GM19395 (cell line): ENCODE data around the gene ZMPSTE24.
"Not testable (repeated sequence)": the region's sequence is repeated elsewhere in the genome, so short reads cannot be mapped to it uniquely, and the experiment has no call there.

Source experiments
- ATAC-seq: cut with Tn5 transposase; IDR thresholded peaks from one replicate; pipeline ENCODE4 v1.9.1; 2021; ENCODE audit warnings: mild to moderate bottlenecking, moderate library complexity; ENCODE audit not compliant: unreplicated experiment

Gene ZMPSTE24

DNA sequence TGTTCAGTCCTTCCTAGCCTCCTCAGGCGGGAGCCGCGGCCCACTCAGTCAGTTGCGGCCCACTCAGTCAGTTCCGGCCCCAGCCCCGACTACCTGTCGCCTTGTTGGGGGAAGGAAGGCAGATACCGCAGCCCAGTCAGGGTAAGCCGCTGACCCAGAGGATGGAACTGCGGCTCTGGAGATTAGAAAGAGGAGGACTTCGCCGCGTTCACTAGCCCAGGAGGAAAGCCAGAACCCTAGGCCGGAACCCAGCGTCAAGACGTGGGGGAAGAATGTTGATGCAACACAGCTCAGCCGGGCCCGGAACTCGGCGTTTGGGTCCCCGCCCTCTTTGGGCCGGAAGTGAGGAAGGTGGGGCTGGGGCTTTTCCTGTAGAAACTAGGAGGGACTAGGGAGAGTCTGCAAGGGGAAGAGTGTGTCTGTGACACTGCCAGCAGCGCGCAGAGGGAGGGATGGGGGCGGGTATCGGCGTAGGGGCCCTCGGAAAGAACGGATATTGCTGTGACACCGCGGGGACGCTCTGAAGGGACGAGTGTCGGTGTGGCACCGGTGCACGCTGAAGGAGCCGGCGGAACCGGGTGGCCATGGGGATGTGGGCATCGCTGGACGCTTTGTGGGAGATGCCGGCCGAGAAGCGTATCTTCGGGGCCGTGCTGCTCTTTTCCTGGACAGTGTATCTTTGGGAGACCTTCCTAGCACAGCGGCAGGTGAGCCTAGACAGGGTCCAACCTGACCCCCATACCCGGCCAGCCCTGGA lies at the start of gene ZMPSTE24:
Gene ZMPSTE24 (plus strand): TSS at position 549 of the 757 bp plus-strand sequence. CDS start 36 bp downstream, at position 585.
- peak; percentile 94 for ATAC-seq

DNA sequence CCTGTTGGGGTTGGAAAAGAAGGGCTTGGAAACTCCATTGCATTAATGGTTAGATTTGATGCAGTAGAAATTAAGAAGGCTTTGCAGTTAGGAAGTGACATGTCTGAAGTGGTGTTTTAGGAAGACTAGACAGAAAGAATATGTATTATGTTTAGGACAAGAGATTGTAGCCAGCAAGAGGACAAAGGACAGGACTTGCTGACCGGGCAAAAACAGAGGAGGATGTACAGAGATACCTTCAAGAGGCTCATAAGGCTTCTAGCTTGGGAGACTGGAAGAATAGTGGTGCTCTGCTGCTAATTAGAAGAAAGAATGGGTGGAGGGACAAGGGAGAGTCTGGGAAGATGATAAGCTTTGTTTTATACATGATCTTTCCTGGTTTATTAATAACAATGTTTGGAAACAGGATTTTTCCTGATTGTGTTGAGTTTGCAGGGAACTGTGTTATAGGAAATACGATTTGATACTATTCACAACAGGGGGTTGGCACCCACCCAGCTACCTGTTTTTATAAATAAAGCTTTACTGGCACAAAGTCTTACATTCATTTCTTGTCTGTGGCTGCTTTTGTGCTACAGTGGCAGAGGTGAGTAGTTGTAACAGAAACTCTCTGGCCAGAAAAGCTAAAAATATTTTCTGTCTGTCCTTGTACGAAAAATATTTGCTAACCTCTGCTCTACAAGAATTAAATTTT lies 47.4 kb upstream of the ZMPSTE24 start:
- ATAC-seq = no peak

DNA sequence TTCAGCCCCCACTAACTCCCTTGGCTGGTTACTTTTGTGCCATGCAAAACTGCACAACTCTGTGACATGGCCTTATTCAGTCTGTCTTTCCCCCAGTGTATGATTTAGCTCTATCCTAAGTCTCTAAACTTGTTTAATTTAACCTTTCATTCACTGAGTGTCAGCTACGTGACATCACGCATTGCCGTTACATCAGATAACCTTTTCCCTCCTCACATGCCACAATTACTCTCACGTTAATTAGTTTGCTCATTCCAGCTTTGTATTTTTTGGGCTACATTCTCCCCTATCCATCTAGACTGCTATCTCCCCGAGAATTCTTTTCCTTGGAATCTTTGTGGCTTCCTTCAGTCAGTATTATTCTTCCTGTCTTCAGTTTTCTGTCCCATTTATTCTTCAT lies 39.7 kb upstream of the ZMPSTE24 start:
- ATAC-seq = no peak

DNA sequence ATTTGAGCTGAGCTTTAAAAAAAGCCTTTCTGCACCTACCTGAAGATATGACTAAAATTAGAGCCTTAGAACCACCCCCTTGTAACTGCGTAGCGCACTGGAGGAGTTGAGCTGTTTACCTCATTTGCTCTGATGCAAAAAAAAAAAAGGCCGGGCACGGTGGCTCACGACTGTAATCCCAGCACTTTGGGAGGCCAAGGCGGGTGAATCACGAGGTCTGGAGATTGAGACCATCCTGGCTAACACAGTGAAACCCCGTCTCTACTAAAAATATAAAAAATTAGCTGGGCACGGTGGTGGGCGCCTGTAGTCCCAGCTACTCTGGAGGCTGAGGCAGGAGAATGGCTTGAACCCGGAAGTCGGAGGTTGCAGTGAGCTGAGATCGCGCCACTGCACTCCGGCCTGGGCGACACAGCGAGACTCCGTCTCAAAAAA lies 36.5 kb upstream of the ZMPSTE24 start:
- not testable (repeated sequence) for ATAC-seq

DNA sequence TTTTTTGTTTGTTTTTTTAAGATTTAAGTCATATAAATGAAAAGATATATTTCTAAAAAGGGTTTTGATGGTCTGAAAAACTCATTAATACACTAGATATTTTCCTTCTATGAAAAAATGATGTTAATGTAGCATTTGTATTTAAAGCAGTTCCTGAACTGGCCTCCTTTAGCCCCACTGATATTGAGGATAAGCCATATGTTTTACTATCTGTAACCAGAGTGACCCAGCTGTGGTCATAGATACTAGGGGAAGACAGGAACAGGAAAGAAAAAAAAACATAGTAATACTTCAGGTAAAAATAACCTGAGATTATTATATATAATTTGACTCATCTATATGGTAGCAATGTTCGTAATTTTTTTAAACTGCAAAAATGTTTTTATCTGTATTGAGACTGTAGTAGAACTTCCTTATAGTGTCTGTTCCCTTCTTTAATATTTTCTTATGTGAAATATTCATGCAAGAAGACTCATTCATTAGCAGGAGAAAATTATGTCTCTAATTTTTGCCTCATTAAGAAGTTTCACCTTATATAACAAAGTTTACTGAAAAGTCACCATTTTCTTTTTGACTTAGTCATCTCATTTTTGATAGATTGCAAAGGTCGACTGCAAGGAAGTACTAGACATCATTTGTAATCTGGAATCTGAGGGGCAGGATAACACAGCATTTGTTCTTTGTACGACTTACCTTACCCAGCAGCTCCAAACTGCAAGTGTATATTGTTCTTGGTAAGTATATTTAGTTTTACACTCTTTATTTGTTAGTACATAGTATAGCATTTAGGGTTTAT lies 35.9 kb upstream of the ZMPSTE24 start:
- ATAC-seq = no peak

DNA sequence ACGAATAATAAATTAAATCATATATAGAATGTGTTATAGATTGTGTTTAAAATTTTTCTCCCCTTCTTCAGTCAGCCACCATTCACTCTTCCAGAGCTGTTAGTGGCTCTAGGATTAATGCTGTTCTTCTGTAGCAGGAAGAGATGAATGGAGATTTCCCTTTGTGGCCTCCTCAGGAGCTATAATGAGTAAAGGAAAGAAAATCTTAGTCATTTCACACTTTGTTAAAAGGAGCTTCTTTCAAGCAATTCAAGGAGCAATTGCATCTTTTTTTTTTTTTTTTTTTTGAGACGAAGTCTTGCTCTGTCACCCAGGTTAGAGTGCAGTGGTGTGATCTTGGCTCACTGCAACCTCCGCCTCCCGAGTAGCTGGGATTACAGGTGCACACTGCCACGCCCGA lies 34.0 kb upstream of the ZMPSTE24 start:
- ATAC-seq = no peak

DNA sequence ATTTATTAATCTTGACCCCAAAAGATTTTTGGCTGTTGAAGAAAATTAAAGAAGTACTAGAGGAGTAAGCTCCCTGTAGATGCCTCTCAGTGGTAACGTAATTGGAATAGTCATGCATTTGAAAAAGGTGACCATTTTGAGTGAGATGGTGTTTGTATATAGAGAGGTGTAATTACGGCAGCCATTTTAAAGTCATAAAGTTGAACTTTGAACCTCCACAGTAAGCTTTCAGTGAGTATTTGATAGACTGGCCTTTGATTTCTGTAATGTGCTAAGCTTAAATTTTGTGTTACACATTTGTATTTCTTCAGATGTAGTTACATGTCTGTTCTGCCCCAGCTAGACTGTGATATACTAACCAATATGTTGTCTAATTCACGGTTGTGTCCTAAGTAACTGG lies 31.8 kb upstream of the ZMPSTE24 start:
- ATAC-seq = no peak

DNA sequence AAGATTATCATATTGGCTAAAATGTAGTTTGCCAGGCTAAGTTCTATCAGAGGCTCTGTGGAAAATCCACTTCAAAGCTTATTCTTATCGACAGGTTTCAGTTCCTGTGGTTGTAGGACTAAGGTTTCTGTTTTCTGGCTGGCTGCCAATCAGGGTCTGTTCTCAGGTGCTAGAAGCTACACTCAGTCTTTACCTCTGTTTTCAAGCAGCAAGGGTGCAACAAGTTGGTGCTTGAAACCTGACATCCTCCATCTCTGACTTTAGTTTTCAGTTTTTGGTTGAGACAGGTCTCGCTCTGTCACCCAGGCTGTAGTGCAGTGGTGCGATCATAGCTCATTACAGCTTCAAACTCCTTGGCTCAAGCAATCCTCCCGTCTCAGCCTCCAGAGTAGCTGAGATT lies 25.6 kb upstream of the ZMPSTE24 start:
- peak; percentile 95 for ATAC-seq

DNA sequence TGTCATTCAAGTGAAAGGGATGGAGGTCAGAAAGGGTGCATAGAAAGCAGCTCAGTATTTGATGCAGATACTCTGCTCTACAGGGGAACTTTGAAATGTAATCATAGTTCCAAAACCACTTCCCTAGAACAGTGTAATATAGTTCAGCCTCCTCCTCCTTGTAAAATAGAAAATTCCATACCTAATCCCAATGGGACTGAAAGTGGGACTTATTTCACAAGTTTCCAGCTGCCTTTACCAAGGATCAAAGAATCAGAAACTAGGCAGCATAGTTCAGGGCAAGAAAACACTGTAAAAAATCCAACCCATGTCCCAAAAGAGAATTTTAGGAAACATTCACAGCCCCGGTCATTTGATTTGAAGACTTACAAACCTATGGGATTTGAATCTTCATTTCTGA lies 18.4 kb upstream of the ZMPSTE24 start:
- no peak for ATAC-seq

DNA sequence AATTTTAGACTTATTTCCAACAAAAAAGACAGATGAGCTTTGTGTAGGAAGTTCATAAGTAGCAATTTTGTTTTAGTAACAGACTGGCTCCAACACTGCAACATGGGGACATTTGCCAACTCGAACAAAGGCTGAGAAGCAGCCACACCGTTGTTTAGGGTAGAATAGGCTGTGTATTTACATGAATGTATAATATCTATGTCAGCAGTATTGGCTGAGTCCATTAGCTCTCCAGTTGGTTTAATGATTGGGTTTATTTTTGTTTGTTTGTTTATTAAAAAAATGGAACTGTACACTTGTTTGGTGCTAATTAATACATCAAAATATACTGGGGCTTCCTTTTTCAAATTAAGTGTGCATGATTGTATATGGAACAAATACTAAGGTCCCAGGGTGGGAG lies 17.6 kb upstream of the ZMPSTE24 start:
- ATAC-seq = no peak

DNA sequence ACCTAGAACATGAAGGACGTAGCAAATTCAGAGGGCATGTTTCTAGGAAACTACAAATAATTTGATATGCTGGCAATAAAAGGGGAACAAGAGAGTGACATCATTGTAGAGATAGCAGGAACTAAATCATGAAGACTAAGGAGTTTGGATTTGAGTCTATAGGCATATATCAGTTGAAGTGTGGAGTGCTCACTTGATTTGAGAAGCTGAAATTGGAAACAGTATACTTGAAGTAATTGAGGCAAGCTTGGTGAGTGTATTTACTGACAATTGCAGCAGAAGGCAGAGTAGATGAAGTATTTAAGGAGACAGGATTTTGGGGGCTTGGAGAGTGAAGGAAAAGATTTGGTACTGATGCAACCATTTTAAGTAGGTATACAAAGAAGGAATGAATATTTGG lies 16.7 kb upstream of the ZMPSTE24 start:
- ATAC-seq = peak; percentile 6

DNA sequence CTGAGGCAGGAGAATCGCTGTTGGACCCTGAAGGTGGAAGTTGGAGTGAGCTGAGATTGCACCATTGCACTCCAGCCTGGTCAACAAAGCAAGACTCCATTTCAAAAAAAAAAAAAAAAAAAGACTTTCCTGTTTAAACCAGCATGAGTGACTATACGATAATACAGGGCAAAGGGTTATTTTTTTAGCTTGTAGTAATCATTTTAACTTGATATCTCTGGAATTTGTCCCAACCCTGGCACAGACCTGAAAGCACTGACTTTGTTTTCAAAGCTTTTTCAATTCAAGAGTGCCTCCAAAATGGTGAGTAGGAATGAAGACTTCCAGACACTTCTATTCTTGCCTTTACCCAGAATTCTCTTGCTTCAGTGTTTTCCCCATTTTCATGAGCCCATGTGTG lies 14.7 kb upstream of the ZMPSTE24 start:
- no peak for ATAC-seq

DNA sequence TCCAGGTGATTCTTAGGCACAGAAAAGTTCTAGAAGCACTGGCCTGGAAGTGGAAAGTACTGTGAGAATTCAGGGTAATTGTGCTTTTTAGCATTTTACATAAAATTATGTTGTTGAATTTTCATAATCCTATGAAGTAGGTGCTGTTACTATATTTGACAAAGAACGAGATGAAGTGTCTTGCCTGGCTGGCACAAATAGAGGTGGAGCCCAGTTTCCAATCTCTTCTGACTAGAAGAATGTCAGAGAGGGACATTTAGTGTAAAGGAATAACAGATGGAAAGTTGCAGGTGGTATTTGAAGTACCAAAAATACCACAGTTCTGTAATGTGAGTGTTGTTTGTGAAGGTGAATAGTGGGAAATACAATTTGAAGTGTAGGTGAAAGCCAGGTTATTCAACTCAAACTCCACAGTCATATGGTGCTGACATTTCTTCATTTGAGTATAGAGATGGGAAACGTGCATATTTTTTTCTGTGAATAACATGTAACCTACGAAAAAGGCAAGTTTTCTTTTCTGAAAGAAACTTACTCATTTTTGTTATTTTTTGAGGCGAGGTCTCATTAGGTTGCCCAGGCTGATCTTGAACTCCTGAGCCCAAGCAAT lies 13.8 kb upstream of the ZMPSTE24 start:
- no peak for ATAC-seq

DNA sequence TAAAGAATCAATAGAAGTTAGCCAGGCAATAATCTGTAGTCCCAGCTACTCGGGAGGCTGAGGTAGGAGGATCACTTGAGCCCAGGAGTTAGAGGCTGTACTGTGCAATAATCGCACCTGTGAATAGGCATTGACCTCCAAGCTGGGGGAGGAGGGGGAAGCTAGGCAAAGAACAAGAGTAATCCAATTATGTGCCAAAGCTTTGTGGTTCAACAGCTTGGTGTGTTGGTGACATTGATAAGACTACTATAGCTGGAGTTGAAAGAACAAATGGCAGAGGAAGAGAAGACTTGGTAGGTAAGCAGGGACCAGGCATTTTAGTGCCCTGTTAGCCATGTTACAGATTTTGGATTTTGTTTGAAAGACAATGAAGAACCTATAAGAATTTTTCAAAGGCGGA lies 12.3 kb upstream of the ZMPSTE24 start:
- ATAC-seq = no peak

DNA sequence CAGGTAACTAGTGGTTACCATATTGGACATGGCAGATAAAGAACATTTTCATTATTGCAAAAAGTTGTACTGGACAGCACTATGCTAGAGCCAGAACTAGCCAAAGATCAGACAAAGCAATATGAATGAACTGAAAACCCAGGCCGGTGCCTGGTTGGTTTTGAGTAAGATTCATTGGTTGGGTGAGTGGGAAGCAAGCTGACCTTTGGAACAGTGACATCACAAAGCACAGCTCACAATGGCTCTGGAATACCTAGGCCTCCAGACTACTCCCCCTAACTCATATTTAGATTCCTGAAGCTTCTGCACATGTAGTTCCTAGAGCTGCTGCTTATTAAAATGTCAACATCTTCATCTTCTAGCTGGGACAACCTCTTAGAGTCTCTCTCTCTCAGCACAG lies 10.4 kb upstream of the ZMPSTE24 start, which contains the start of gene TMCO2:
Gene TMCO2 (plus strand): TSS at position 283 of the 400 bp plus-strand sequence. CDS start 57 bp downstream, at position 340.
- ATAC-seq = no peak

DNA sequence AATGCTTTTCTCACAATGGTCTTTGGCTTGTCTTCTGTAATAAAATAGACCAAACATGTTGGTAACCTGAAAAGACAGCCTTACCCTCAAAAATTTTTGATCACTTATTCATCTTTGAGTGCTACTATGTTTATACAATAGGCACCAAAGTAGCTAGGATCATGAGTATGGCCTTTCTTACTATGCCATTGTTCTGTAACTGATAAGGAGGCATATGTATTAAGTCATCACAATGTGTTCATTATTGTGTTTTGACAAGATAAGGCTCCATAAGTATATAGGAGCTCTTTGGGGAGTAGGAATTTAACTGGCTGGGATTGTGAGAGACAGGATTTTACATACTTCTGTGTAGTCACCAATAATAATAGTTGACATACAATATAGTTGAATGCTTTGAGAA lies 9.6 kb upstream of the ZMPSTE24 start:
- ATAC-seq = no peak

DNA sequence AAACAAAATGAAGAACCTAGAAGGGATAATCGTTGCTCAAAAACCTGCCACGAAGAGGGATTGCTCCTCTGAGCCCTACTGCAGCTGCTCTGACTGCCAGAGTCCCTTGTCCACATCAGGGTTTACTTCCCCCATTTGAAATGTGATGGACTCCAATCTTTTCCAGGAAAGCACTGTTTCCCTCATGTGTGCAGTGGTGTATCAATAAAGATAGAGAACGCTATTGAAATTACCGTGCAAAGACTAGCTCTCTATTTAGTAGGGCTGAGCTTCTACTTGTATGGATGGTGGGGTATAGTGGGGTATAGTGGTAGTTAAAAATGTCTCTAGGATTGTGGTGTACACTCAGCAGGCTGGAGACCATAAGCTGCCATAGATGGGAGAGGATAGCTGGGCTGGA lies 6.6 kb upstream of the ZMPSTE24 start:
- no peak for ATAC-seq

DNA sequence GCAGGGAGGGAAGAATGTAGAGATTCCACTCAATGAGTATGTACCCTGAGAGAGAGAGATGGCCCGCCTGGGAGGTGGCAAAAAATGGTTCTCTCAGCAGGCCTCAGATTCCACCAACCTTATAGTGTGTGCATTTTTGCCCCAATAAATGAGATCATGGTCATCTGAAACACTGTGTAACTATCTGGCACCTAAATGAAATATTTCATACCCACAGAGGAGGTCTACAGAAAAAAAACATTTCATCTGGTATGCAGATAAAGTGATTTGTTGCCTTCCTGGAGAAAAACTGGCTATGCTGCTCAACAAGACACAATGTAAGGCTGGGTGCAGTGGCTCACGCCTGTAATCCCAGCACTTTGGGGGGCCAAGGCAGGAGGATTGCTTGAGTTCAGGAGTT lies 5.4 kb upstream of the ZMPSTE24 start:
- ATAC-seq = no peak

DNA sequence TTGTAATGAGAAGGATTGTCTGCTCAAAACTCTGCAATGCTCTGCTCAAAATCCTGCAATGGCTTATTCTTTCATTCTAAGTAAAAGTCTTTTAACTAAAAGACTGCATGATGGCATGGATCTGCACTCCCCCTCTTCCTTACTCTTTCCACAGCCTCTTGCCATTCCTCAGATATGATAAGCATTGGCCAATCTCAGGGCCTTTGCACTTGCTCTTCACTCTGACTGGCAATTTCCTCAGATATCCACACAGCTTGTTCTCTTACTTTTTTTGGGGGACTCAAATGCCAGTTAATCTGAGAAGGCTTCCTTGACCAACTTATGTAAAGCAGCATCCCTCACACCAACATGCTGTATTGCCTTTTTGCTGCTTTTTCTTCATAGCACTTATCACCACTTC lies 2.8 kb upstream of the ZMPSTE24 start:
- no peak for ATAC-seq

DNA sequence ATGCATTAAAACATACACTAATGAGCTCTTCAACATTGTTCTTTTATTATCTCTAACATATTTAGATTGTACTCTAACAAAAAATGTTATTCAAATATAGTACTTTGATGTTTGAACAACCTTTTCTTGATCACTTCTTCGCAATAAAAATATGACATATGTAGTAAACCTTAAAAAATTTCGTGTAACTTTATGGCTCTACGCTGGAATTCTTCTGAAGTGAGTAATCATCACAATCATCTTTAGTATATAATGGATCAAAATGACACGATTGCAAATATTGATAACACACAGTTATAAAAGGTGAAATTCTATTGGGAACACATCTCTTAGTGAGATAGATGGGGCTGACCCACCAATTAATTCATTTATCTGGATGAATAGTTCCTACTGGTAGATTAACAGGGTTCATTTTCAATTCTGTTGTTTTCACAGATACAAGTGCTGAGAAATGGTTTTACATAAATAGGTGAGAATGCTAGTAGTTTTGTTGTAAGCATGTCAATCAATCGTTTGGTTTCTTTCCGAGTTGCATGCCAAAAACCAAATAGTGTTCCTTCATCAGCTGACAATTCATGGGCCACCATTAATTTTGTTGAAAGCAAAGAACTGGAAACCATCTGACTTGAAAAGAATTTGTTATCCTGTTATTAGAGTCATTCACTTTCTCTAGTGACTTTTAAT lies 1.5 kb upstream of the ZMPSTE24 start:
- no peak for ATAC-seq

DNA sequence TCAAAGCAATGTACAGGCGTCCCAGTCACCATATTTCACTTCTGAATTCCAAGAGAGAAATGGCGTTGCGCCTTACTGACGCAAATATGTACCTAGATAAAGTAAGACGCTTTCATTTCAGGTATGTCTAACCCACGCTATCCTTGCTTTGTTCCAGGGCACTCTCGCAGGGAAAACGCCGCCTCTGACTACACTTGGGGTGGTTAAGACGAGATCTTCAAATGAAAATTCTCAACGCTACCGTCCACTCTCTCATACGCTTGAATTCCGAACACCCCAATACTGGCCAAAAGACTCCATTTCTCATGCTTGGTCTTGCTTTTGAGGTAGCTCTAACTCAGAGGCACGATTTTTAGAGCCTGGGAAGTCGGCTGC lies 736 bp upstream of the ZMPSTE24 start:
- peak; percentile 19 for ATAC-seq
